IMR-90 (cell line): ENCODE measurements around the gene CSH2. TPM values are rescaled to one million over a fixed set of nuclear protein-coding genes. Genes with fewer than 3 reads are reported as not detected.
"Not testable (repeated sequence)": the region's sequence is repeated elsewhere in the genome, so short reads cannot be mapped to it uniquely, and the experiment has no call there.

Experiments
- ATAC-seq: fragments of 200-7000 bp; cut with Tn5 transposase; 2 replicates; pipeline ENCODE4 v1.9.1; 2020; ENCODE audit warnings: low read depth, mild to moderate bottlenecking, moderate library complexity
- BruUV-seq: library from RNA; stranded (reverse); fragments of 400-500 nt; replicated peaks from 2 replicates; lab custom pipeline; 2021; lab: Mats Ljungman, UMichigan
- CTCF ChIA-PET: fragments of 300-600 bp; formaldehyde crosslinking; extraction: SDS; loops from one replicate; lab custom pipeline; 2021; ENCODE audit warnings: antibody characterized with exemption; lab: Yijun Ruan, JAX
- POLR2A ChIA-PET: fragments of 300-600 bp; sonication (Branson Sonifier 250); formaldehyde crosslinking; loops from one replicate; lab custom pipeline; 2022; ENCODE audit warnings: antibody characterized with exemption; ENCODE audit not compliant: unreplicated experiment; lab: Charles Lee
- DNase-seq: peaks from one replicate; pipeline ENCODE4 v3.0.0; 2013
- H2AFZ ChIP-seq: replicated peaks from 2 replicates; pipeline ENCODE3; 2013; ENCODE audit warnings: low read length, mild to moderate bottlenecking; ENCODE audit not compliant: poor library complexity
- H2AK5ac ChIP-seq: 2 replicates; pipeline ENCODE4 v1.6.1; 2013; ENCODE audit warnings: low read depth, low read length, inconsistent platforms
- H2AK9ac ChIP-seq: replicated peaks from 2 replicates; pipeline ENCODE3; 2013; ENCODE audit warnings: mild to moderate bottlenecking, low read depth, low read length, moderate library complexity; ENCODE audit not compliant: poor library complexity
- H2BK120ac ChIP-seq: 2 replicates; pipeline ENCODE4 v1.6.1; 2013; ENCODE audit warnings: low read depth, low read length, inconsistent platforms
- H2BK15ac ChIP-seq: 3 replicates; pipeline ENCODE4 v1.6.1; 2013; ENCODE audit warnings: low read depth, low read length, inconsistent platforms
- H2BK20ac ChIP-seq: 2 replicates; pipeline ENCODE4 v1.6.1; 2013; ENCODE audit warnings: low read depth, mild to moderate bottlenecking, inconsistent platforms, low read length, moderate library complexity
- H2BK5ac ChIP-seq: 2 replicates; pipeline ENCODE4 v1.6.1; 2013; ENCODE audit warnings: mild to moderate bottlenecking, low read depth, low read length, inconsistent platforms; ENCODE audit not compliant: poor library complexity, severe bottlenecking
- H3K14ac ChIP-seq: replicated peaks from 2 replicates; pipeline ENCODE4 v1.6.1; 2013; ENCODE audit warnings: low read depth, low read length, inconsistent platforms
- H3K18ac ChIP-seq: 2 replicates; pipeline ENCODE4 v1.6.1; 2013; ENCODE audit warnings: low read depth, low read length, control low read depth
- H3K23ac ChIP-seq: 2 replicates; pipeline ENCODE4 v1.6.1; 2013; ENCODE audit warnings: low read depth, low read length, inconsistent platforms
- H3K27ac ChIP-seq: 2 replicates; pipeline ENCODE4 v1.5.1; 2013; ENCODE audit warnings: mild to moderate bottlenecking, control low read depth, low read length; ENCODE audit not compliant: insufficient read depth
- H3K27me3 ChIP-seq: 2 replicates; pipeline ENCODE4 v1.6.1; 2013; ENCODE audit warnings: low read length; ENCODE audit not compliant: control insufficient read depth, insufficient read depth
- H3K36me3 ChIP-seq: 2 replicates; pipeline ENCODE4 v1.6.1; 2013; ENCODE audit warnings: low read length, mixed read lengths; ENCODE audit not compliant: control insufficient read depth, insufficient read depth
- H3K4ac ChIP-seq: 2 replicates; pipeline ENCODE4 v1.6.1; 2013; ENCODE audit warnings: low read depth, low read length, inconsistent platforms
- H3K4me1 ChIP-seq: 2 replicates; pipeline ENCODE4 v1.6.1; 2013; ENCODE audit warnings: low read length, mixed read lengths; ENCODE audit not compliant: control insufficient read depth, insufficient read depth
- H3K4me2 ChIP-seq: 2 replicates; pipeline ENCODE4 v1.6.1; 2013; ENCODE audit warnings: low read depth, mild to moderate bottlenecking, control low read depth, low read length, moderate library complexity
- H3K4me3 ChIP-seq: 2 replicates; pipeline ENCODE4 v1.5.1; 2013; ENCODE audit warnings: low read depth, mild to moderate bottlenecking, control low read depth, low read length, moderate library complexity; ENCODE audit not compliant: insufficient read depth
- H3K56ac ChIP-seq: 2 replicates; pipeline ENCODE4 v1.6.1; 2013; ENCODE audit warnings: low read length, inconsistent platforms; ENCODE audit not compliant: insufficient read depth; ENCODE audit errors: extremely low read depth
- H3K79me1 ChIP-seq, 2 experiments: 2 replicates each; pipeline ENCODE4 v1.6.1; 2013; ENCODE audit warnings: low read length in 2 of 2, inconsistent platforms in 1 of 2, low read depth in 1 of 2
- H3K9ac ChIP-seq: 2 replicates; pipeline ENCODE4 v1.6.1; 2013; ENCODE audit warnings: low read depth, low read length, control low read depth
- H3K9me1 ChIP-seq: 2 replicates; pipeline ENCODE4 v1.6.1; 2013; ENCODE audit warnings: low read length, inconsistent platforms; ENCODE audit not compliant: insufficient read depth
- H3K9me3 ChIP-seq: 2 replicates; pipeline ENCODE4 v1.6.1; 2013; ENCODE audit warnings: low read length; ENCODE audit not compliant: control insufficient read depth, insufficient read depth
- H4K20me1 ChIP-seq: 2 replicates; pipeline ENCODE4 v1.6.1; 2013; ENCODE audit warnings: low read length, inconsistent platforms; ENCODE audit not compliant: insufficient read depth
- H4K5ac ChIP-seq: 2 replicates; pipeline ENCODE4 v1.6.1; 2013; ENCODE audit warnings: mild to moderate bottlenecking, low read depth, low read length, control low read depth
- H4K8ac ChIP-seq, 2 experiments: 2 replicates each; pipeline ENCODE4 v1.6.1; 2013; ENCODE audit warnings: low read depth in 2 of 2, low read length in 2 of 2, control low read depth in 1 of 2, inconsistent platforms in 1 of 2
- H4K91ac ChIP-seq: 2 replicates; pipeline ENCODE4 v1.6.1; 2013; ENCODE audit warnings: low read depth, low read length, inconsistent platforms; ENCODE audit not compliant: insufficient read depth
- CTCF ChIP-seq: conservative IDR thresholded peaks from 2 replicates; pipeline ENCODE4 v1.5.1; 2012; ENCODE audit warnings: mild to moderate bottlenecking, low read depth, low read length, improper control_type of control experiment
- WGBS, 2 experiments: methylation state at CpG; one replicate each; pipeline versions ENCODE4 v1.1.5 to v1.1.7; 2013; ENCODE audit warnings: missing lambda C conversion rate in 2 of 2; ENCODE audit not compliant: insufficient read length in 1 of 2; ENCODE audit errors: extremely low coverage in 2 of 2; 5-methylcytosine and 5-hydroxymethylcytosine counted together
- dilution Hi-C: fragments of 300-500 bp; cut with HindIII; formaldehyde crosslinking; loops from one replicate; pipeline ENCODE4 v1.14.3; 2018; ENCODE audit warnings: low sequenced_read_pairs; ENCODE audit not compliant: unreplicated experiment
- in situ Hi-C: fragments of 300-500 bp; cut with MboI; formaldehyde crosslinking; loops from 3 replicates; pipeline ENCODE4 v1.14.3; 2019; ENCODE audit warnings: low sequenced_read_pairs, inconsistent platforms, mixed read lengths
- intact Hi-C: fragments of 100-400 bp; cut with micrococcal nuclease; formaldehyde crosslinking; loops from 2 replicates; pipeline ENCODE4 v1.10.0; 2022
- polyA plus RNA-seq, 3 experiments: library from polyadenylated mRNA; depleted of rRNA; stranded (reverse); fragments of >200 nt; gene quantifications; 2 replicates each; pipeline ENCODE4 v1.2.3, GENCODE V29; 2012; ENCODE audit warnings: low replicate concordance in 1 of 3
- total RNA-seq: library from RNA; depleted of rRNA; stranded (reverse); fragments of >200 nt; gene quantifications from 2 replicates; pipeline ENCODE4 v1.2.3, GENCODE V29; 2012

The CSH2 gene
- total and polyA plus RNA-seq, 2 of the 4 experiments (the other 2 are of a cell fraction): not detected

DNA sequence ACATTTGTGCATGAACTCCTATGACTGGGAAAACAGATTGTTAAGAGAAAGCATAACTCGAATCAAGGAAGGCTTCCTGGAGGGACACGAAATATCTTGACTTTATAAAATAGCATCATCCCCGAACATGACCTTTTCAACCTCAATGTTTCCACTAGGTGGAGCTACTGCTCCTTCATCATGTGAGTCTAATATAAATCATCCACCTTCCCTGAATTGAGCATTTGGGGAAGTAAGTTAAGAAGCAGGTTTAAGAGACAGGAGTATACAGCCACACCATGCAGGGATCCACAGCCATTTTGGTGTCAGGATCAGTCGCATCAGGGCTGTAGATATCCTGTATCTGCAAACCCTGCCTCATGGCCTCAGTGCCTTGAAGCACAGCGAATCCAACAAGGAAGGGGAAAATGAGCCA lies 30.3 kb upstream of the CSH2 start:
- H4K20me1 ChIP-seq, H3K14ac ChIP-seq, H3K56ac ChIP-seq, H3K18ac ChIP-seq, H4K5ac ChIP-seq, H2AK5ac ChIP-seq, H2BK15ac ChIP-seq, dilution Hi-C loops, H3K23ac ChIP-seq, H2BK5ac ChIP-seq, H2BK20ac ChIP-seq, H3K9me1 ChIP-seq, H3K4me1 ChIP-seq, H2BK120ac ChIP-seq, in situ Hi-C loops, intact Hi-C loops, H3K9me3 ChIP-seq, H3K4ac ChIP-seq, H3K4me3 ChIP-seq, DNase-seq, H3K36me3 ChIP-seq, H2AFZ ChIP-seq, H4K91ac ChIP-seq, H3K4me2 ChIP-seq, POLR2A ChIA-PET, H3K27ac ChIP-seq, H4K8ac ChIP-seq, H2AK9ac ChIP-seq, H3K9ac ChIP-seq, BruUV-seq, H3K79me1 ChIP-seq: not testable (repeated sequence)
- 0 out of 2 replicates have a peak, but pooled peaks have one; percentile 8 for TF ChIP-seq CTCF
- CTCF ChIA-PET: interaction anchor here (0.7 kb wide), 1 partner anchor 16 kb away, joined by 6 read pairs; no protein-coding TSS in a partner anchor
- peak; percentile 75 for ATAC-seq
- H3K27me3 ChIP-seq: peaks cover 35% of the 10 kb centered on the region
- WGBS, 2 experiments: no CpG with 5 or more reads among the region's 5 CpGs

DNA sequence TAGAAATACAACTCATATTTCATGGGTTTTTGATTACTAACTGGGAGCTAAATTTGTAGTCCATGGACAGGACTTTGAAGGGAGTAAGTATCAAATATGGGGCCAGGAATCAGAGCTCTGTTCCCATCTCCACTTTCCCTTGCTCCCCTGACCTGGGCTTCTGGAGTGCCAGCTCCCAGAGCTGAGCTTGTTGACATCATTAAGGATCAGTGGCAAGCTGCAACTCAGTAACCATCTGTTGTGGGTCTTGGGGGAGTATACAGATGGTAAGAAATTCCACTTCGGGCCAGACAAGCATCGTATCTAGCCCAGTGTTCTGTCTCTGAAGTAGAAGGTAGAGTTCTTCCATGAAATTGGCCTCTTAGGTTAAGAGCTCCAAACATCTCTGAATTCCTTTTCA lies 28.5 kb upstream of the CSH2 start:
- H3K4me2 ChIP-seq, in situ Hi-C loops, H3K23ac ChIP-seq: not testable (repeated sequence)

More for the DNA sequence above, 28.5 kb upstream of the CSH2 start:
- H3K18ac ChIP-seq, H4K20me1 ChIP-seq, H2BK20ac ChIP-seq, CTCF ChIA-PET, H2AK5ac ChIP-seq, ATAC-seq, H2AK9ac ChIP-seq, H3K4ac ChIP-seq, H3K79me1 ChIP-seq, POLR2A ChIA-PET, H3K27ac ChIP-seq, H3K14ac ChIP-seq, H2BK15ac ChIP-seq, intact Hi-C loops, H3K9me1 ChIP-seq, H4K5ac ChIP-seq, H4K8ac ChIP-seq, H4K91ac ChIP-seq, H3K9me3 ChIP-seq, H3K36me3 ChIP-seq, DNase-seq, BruUV-seq, H2BK120ac ChIP-seq, H3K4me3 ChIP-seq, H3K4me1 ChIP-seq, H2AFZ ChIP-seq, H3K9ac ChIP-seq, H2BK5ac ChIP-seq, dilution Hi-C loops, H3K56ac ChIP-seq: not testable (repeated sequence)
- peaks cover 33% of the 10 kb centered on the region for H3K27me3 ChIP-seq
- no CpG with 5 or more reads among the region's 2 CpGs for WGBS, 2 experiments
